ENCODE measurements around the gene GPX7. TPM values are rescaled to one million over a fixed set of nuclear protein-coding genes. Genes with fewer than 3 reads are reported as not detected.

Gene GPX7
- total RNA-seq, 1 experiment from 2014 or later, result 9.9 TPM

DNA sequence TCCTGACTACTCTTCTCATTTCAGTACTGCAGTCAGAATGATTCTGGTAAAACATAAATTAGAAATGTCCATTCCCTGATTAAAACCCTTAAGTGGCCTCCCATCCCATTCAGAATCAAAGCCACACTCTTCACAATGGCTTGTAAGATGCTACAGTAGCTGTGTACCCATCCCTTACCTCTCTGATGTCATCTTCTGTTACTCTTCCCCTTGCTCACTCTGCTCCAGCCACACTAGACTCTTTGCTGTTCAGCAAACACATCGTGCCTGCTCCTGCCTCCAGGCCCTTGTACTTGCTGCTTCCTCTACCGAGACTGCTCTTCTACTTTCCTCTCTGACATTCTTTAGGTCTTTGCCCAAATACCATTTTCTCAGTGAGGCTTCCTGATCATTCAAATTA is 4.3 kb upstream of the GPX7 start:
- Mint-ChIP-seq H3K27me3 (ENCODE audit: low read depth) (peaks cover 35% of the 10 kb centered on the region), H3K27ac (no peak overlapping the region), H3K9me3 (0 out of 2 replicates have a peak, but pooled peaks cover 3% of the 10 kb centered on the region), H3K36me3 (no peaks in the 10 kb centered on the region), H3K4me1 (peaks cover 8% of the 10 kb centered on the region), H3K4me3 (no peak overlapping the region)
- ChIA-PET CTCF (no interaction called here), POLR2A (no interaction called here)
- DNase-seq (ENCODE audit: low spot score), result no peak
- TF ChIP-seq NR1H2 (CRISPR knock-in tag; IDR thresholded peaks at IDR 0.05), result no peak
- no peak for TF ChIP-seq ZNF121 (CRISPR knock-in tag; IDR thresholded peaks at IDR 0.05)
- TF ChIP-seq GABPB1 (CRISPR knock-in tag; IDR thresholded peaks at IDR 0.05), result no peak
- no peak for TF ChIP-seq GRHL2 (CRISPR knock-in tag; IDR thresholded peaks at IDR 0.05; ENCODE audit: insufficient replicate concordance, severe bottlenecking)
- no peak for TF ChIP-seq ZNF263 (CRISPR knock-in tag; IDR thresholded peaks at IDR 0.05; ENCODE audit: low read depth)
- TF ChIP-seq SOX15 (CRISPR knock-in tag; IDR thresholded peaks at IDR 0.05), result no peak
- no peak for TF ChIP-seq RELA (CRISPR knock-in tag; IDR thresholded peaks at IDR 0.05; ENCODE audit: borderline replicate concordance)
- no peak for TF ChIP-seq NFYB (CRISPR knock-in tag; conservative IDR thresholded peaks at IDR 0.05; ENCODE audit: low read depth)
- no peak for TF ChIP-seq IRF1 (CRISPR knock-in tag; IDR thresholded peaks at IDR 0.05)
- no peak for TF ChIP-seq SMAD4 (CRISPR knock-in tag; IDR thresholded peaks at IDR 0.05)
- no peak for TF ChIP-seq ZNF671 (CRISPR knock-in tag; IDR thresholded peaks at IDR 0.05)
- TF ChIP-seq ZNF396 (CRISPR knock-in tag; IDR thresholded peaks at IDR 0.05; ENCODE audit: borderline replicate concordance), result no peak
- no peak for TF ChIP-seq E2F4 (CRISPR knock-in tag; IDR thresholded peaks at IDR 0.05; ENCODE audit: borderline replicate concordance, low read depth)
- TF ChIP-seq, protein P1, sequence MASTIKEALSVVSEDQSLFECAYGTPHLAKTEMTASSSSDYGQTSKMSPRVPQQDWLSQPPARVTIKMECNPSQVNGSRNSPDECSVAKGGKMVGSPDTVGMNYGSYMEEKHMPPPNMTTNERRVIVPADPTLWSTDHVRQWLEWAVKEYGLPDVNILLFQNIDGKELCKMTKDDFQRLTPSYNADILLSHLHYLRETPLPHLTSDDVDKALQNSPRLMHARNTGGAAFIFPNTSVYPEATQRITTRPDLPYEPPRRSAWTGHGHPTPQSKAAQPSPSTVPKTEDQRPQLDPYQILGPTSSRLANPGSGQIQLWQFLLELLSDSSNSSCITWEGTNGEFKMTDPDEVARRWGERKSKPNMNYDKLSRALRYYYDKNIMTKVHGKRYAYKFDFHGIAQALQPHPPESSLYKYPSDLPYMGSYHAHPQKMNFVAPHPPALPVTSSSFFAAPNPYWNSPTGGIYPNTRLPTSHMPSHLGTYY (CRISPR knock-in tag; IDR thresholded peaks at IDR 0.05), result no peak
- no peak for TF ChIP-seq NFATC4 (CRISPR knock-in tag; IDR thresholded peaks at IDR 0.05)
- ATAC-seq, result no peak

- no peak for ATAC-seq
- TF ChIP-seq GABPB1 (CRISPR knock-in tag; IDR thresholded peaks at IDR 0.05) (no peak), ATF1 (CRISPR knock-in tag; IDR thresholded peaks at IDR 0.05) (no peak)
- Mint-ChIP-seq H3K4me1 (peaks cover 11% of the 10 kb centered on the region), H3K4me3 (no peak overlapping the region), H3K9me3 (0 out of 2 replicates have a peak, but pooled peaks cover 3% of the 10 kb centered on the region), H3K27me3 (ENCODE audit: low read depth) (peaks cover 43% of the 10 kb centered on the region), H3K36me3 (no peaks in the 10 kb centered on the region), H3K27ac (no peak overlapping the region)
- CTCF ChIA-PET, result no interaction called here
- DNase-seq (ENCODE audit: low spot score), result no peak
- POLR2A ChIA-PET, result interaction anchor here (0.7 kb wide), 1 partner anchor 13 kb away, joined by 4 read pairs; no protein-coding TSS in a partner anchor
Observed at GRCh38 chr1:52598729-52599128, 3.4 kb upstream of the GPX7 start.

- ChIA-PET POLR2A (interaction anchor here (0.7 kb wide), 1 partner anchor 13 kb away, joined by 4 read pairs; no protein-coding TSS in a partner anchor), CTCF (no interaction called here)
- DNase-seq (ENCODE audit: low spot score) (no peak), ATAC-seq (no peak)
- Mint-ChIP-seq H3K27me3 (ENCODE audit: low read depth) (peaks cover 45% of the 10 kb centered on the region), H3K9me3 (0 out of 2 replicates have a peak, but pooled peaks cover 3% of the 10 kb centered on the region), H3K36me3 (no peaks in the 10 kb centered on the region), H3K27ac (no peak overlapping the region), H3K4me3 (no peak overlapping the region), H3K4me1 (peaks cover 11% of the 10 kb centered on the region)
- TF ChIP-seq OVOL2 (CRISPR knock-in tag; IDR thresholded peaks at IDR 0.05; ENCODE audit: borderline replicate concordance) (no peak), TP53 (CRISPR knock-in tag; IDR thresholded peaks at IDR 0.05) (no peak), FOXP1 (CRISPR knock-in tag; IDR thresholded peaks at IDR 0.05; ENCODE audit: borderline replicate concordance) (no peak), ZNF232 (CRISPR knock-in tag; IDR thresholded peaks at IDR 0.05) (no peak)
- TF ChIP-seq, protein P2, sequence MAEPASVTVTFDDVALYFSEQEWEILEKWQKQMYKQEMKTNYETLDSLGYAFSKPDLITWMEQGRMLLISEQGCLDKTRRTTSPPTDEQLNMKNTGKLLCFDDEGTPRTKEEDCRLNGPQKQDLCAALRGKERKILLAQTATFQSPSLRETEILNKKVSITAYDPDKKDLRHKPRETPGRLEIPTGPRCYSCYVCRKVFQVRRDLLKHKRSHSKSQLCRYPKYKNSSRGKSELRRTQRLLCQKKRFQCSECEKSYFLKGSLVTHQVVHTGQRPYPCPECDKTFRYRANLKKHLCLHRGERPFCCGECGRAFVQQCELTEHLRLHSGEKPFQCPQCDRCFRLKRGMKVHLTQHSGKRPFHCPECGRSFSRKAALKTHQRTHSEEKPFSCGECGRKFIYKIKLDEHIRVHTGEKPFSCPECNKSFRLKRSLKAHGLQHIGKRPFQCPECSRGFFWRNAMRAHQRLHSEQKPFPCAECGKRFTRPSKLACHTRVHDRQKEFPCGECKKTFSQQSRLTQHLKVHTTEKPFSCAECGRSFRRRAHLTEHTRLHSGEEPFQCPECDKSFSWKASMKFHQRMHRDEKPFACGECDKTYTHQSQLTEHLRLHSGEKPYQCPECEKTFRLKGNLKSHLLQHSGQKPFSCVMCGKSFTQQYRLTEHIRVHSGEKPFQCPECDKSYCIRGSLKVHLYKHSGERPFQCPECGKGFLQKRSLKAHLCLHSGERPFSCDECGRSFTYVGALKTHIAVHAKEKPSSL (CRISPR knock-in tag; conservative IDR thresholded peaks at IDR 0.05), result no peak
- TF ChIP-seq, protein P3, sequence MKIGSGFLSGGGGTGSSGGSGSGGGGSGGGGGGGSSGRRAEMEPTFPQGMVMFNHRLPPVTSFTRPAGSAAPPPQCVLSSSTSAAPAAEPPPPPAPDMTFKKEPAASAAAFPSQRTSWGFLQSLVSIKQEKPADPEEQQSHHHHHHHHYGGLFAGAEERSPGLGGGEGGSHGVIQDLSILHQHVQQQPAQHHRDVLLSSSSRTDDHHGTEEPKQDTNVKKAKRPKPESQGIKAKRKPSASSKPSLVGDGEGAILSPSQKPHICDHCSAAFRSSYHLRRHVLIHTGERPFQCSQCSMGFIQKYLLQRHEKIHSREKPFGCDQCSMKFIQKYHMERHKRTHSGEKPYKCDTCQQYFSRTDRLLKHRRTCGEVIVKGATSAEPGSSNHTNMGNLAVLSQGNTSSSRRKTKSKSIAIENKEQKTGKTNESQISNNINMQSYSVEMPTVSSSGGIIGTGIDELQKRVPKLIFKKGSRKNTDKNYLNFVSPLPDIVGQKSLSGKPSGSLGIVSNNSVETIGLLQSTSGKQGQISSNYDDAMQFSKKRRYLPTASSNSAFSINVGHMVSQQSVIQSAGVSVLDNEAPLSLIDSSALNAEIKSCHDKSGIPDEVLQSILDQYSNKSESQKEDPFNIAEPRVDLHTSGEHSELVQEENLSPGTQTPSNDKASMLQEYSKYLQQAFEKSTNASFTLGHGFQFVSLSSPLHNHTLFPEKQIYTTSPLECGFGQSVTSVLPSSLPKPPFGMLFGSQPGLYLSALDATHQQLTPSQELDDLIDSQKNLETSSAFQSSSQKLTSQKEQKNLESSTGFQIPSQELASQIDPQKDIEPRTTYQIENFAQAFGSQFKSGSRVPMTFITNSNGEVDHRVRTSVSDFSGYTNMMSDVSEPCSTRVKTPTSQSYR (CRISPR knock-in tag; IDR thresholded peaks at IDR 0.05), result no peak
- TF ChIP-seq, protein P4, sequence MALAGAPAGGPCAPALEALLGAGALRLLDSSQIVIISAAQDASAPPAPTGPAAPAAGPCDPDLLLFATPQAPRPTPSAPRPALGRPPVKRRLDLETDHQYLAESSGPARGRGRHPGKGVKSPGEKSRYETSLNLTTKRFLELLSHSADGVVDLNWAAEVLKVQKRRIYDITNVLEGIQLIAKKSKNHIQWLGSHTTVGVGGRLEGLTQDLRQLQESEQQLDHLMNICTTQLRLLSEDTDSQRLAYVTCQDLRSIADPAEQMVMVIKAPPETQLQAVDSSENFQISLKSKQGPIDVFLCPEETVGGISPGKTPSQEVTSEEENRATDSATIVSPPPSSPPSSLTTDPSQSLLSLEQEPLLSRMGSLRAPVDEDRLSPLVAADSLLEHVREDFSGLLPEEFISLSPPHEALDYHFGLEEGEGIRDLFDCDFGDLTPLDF (CRISPR knock-in tag; IDR thresholded peaks at IDR 0.05), result no peak
- TF ChIP-seq, protein P5, sequence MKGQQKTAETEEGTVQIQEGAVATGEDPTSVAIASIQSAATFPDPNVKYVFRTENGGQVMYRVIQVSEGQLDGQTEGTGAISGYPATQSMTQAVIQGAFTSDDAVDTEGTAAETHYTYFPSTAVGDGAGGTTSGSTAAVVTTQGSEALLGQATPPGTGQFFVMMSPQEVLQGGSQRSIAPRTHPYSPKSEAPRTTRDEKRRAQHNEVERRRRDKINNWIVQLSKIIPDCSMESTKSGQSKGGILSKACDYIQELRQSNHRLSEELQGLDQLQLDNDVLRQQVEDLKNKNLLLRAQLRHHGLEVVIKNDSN (CRISPR knock-in tag; IDR thresholded peaks at IDR 0.05), result no peak
Observed at GRCh38 chr1:52599236-52599635, 2.9 kb upstream of the GPX7 start.
